Fibroblast of villous mesenchyme (primary cell): ENCODE data around the gene IGF2R. TPM values are rescaled to one million over a fixed set of nuclear protein-coding genes. Genes with fewer than 3 reads are reported as not detected.

Experiments
- DNase-seq: peaks from one replicate; pipeline ENCODE4 v3.0.0-alpha.2; 2010; ENCODE audit warnings: low read depth
- H3K4me3 ChIP-seq: 2 replicates; pipeline ENCODE4 v1.5.1; 2011; ENCODE audit warnings: low read depth, mild to moderate bottlenecking, low read length
- CTCF ChIP-seq: IDR thresholded peaks from 2 replicates; pipeline ENCODE4 v1.5.1; 2012; ENCODE audit warnings: low read depth, mild to moderate bottlenecking, low read length; ENCODE audit not compliant: insufficient read depth
- total RNA-seq: library from RNA; depleted of rRNA; stranded (reverse); fragments of >200 nt; gene quantifications from 2 replicates; pipeline ENCODE4 v1.2.3, GENCODE V29; 2012

The IGF2R gene
- total RNA-seq, 1 donor, result 132 TPM

- no peak for TF ChIP-seq CTCF
- no peak for DNase-seq
These were observed 16.4 kb upstream of the IGF2R start for GRCh38 chr6:159952289-159953005.

GRCh38 chr6:159953091-159953601 lies 15.7 kb upstream of the IGF2R start:
- no peak overlapping the region for H3K4me3 ChIP-seq
- peak; percentile 93 for DNase-seq
- no peak for TF ChIP-seq CTCF

More at GRCh38 chr6:159952289-159953005, 16.4 kb upstream of the IGF2R start:
- H3K4me3 ChIP-seq, result no peak overlapping the region

- TF ChIP-seq CTCF, result no peak
- DNase-seq, result no peak
- H3K4me3 ChIP-seq, result no peak overlapping the region
These were observed 12.9 kb upstream of the IGF2R start for GRCh38 chr6:159955945-159956361.

GRCh38 chr6:159957071-159957673 lies 11.7 kb upstream of the IGF2R start:
- no peak for DNase-seq
- no peak overlapping the region for H3K4me3 ChIP-seq
- TF ChIP-seq CTCF, result no peak

GRCh38 chr6:159959165-159959975 lies 9.5 kb upstream of the IGF2R start:
- DNase-seq, result no peak
- H3K4me3 ChIP-seq, result no peak overlapping the region
- TF ChIP-seq CTCF, result no peak

- no peak overlapping the region for H3K4me3 ChIP-seq
- TF ChIP-seq CTCF, result no peak
- DNase-seq, result peak; percentile 68
These were observed 8.9 kb upstream of the IGF2R start for GRCh38 chr6:159959976-159960384.
